IPS-15b (cell line): ENCODE results near the gene EIF2A.
"Not testable (repeated sequence)": the region's sequence is repeated elsewhere in the genome, so short reads cannot be mapped to it uniquely, and the experiment has no call there.

Experiments
- H3K27me3 ChIP-seq: one replicate; pipeline ENCODE4 v1.6.1; 2013; ENCODE audit warnings: low read length; ENCODE audit not compliant: control insufficient read depth, insufficient read depth
- H3K36me3 ChIP-seq: one replicate; pipeline ENCODE4 v1.6.1; 2013; ENCODE audit warnings: low read length; ENCODE audit not compliant: control insufficient read depth, insufficient read depth
- H3K4me1 ChIP-seq: one replicate; pipeline ENCODE4 v1.6.1; 2013; ENCODE audit warnings: mild to moderate bottlenecking, low read length; ENCODE audit not compliant: control insufficient read depth, insufficient read depth
- H3K4me3 ChIP-seq: one replicate; pipeline ENCODE4 v1.5.1; 2013; ENCODE audit warnings: low read depth, low read length
- H3K9ac ChIP-seq: one replicate; pipeline ENCODE4 v1.6.1; 2013; ENCODE audit warnings: low read depth, mild to moderate bottlenecking, low read length
- H3K9me3 ChIP-seq: one replicate; pipeline ENCODE4 v1.6.1; 2013; ENCODE audit warnings: mild to moderate bottlenecking, low read length; ENCODE audit not compliant: control insufficient read depth, insufficient read depth

EIF2A gene

DNA sequence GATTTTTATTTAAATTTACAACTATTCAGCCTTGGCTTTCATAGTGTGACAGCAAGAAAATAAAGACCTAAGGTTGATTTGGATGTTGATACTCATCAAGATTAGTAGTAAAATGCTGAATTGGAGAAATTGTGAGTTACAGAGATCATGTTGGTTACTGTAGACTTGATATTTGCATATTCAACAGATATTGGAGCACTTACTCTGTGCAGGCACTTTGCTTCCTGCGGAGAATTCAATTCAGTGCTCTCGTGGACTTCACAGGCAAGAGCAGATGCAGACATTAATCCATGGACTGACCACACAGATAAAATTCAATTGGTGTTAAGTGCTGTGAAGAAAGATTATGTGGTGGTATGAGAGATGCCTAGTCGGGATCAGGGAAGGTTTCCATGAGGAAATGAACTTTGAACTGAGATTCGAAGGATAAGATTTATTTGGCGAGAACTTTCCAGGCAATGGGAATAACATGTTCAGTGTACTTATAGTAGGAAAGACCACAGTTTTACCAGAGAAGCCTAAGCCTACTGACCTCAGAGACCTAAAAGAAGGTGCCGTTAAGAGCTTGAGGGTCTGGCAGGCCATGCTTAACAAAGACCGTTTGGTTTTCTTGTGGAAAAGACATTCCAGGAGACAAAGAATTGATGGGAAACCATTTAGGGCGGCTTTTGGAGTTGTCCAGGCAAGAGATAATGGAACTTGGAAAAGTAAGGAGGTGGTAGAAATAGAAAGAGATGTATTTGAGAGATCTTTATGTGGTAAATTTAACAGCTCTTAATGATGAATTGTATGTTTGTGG, 60.9 kb downstream of the EIF2A start:
- H3K36me3 ChIP-seq = peaks cover 4% of the 10 kb centered on the region
- H3K27me3 ChIP-seq = no peaks in the 10 kb centered on the region
- peaks cover 19% of the 10 kb centered on the region for H3K4me1 ChIP-seq
- H3K4me3 ChIP-seq = no peak overlapping the region
- H3K9ac ChIP-seq = no peak overlapping the region
- H3K9me3 ChIP-seq = no peaks in the 10 kb centered on the region

- Histone ChIP-seq H3K4me3 (no peak overlapping the region), H3K9ac (no peak overlapping the region), H3K27me3 (no peaks in the 10 kb centered on the region), H3K4me1 (peaks cover 19% of the 10 kb centered on the region), H3K9me3 (no peaks in the 10 kb centered on the region), H3K36me3 (peaks cover 6% of the 10 kb centered on the region)
Measured at GRCh38 chr3:150609988-150610387, 63.4 kb downstream of the EIF2A start.

DNA sequence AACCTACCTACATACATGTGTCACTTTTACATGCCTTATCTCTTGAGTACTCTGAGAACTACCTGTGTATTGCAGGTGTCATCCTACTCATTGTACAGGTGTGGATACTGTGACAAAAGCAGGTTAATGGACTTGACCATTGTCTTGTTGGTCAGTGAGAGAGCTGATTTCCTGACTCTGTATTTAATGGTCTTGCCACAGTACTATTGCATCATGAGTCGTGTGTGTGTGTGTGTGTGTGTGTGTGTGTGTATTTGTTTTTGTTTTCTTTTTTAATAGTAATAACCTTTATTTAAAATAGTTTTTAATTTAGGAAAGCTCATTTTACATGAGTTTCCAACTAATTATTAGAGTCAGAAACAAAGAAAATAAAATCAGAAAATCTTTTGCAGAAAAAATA, 64.2 kb downstream of the EIF2A start:
- Histone ChIP-seq H3K9ac (no peak overlapping the region), H3K27me3 (no peaks in the 10 kb centered on the region), H3K4me1 (peaks cover 16% of the 10 kb centered on the region), H3K4me3 (no peak overlapping the region), H3K9me3 (no peaks in the 10 kb centered on the region), H3K36me3 (peaks cover 6% of the 10 kb centered on the region)

GRCh38 chr3:150611666-150612065, 65.1 kb downstream of the EIF2A start:
- H3K9me3 ChIP-seq = no peaks in the 10 kb centered on the region
- H3K9ac ChIP-seq = no peak overlapping the region
- no peaks in the 10 kb centered on the region for H3K27me3 ChIP-seq
- H3K4me3 ChIP-seq = no peak overlapping the region
- peaks cover 6% of the 10 kb centered on the region for H3K36me3 ChIP-seq
- H3K4me1 ChIP-seq = peaks cover 12% of the 10 kb centered on the region

- peaks cover 6% of the 10 kb centered on the region for H3K36me3 ChIP-seq
- H3K9me3 ChIP-seq = no peaks in the 10 kb centered on the region
- H3K27me3 ChIP-seq = no peaks in the 10 kb centered on the region
- peaks cover 7% of the 10 kb centered on the region for H3K4me1 ChIP-seq
- no peak overlapping the region for H3K9ac ChIP-seq
- H3K4me3 ChIP-seq = no peak overlapping the region
Measured at GRCh38 chr3:150612494-150612893, 65.9 kb downstream of the EIF2A start.

DNA sequence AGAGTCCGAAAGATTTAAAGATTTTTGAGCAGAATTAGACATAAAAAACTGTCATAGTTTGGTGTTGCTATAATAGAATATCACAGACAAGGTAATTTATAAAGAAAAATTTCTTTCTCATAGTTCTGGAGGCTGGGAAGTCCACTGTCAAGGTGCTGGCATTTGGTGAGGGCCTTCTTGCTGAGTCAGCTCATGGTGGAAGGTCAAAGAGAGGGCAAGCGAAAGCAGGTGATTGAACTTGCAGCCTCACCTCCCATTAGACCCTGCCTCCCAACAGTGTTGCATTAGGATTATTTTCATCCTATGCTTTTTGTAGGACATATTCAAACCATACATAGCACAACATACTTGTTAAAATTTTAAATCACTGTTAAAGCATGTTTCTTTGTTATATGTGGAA, 66.4 kb downstream of the EIF2A start:
- Histone ChIP-seq H3K4me1 (peaks cover 2% of the 10 kb centered on the region), H3K4me3 (no peak overlapping the region), H3K9me3 (no peaks in the 10 kb centered on the region), H3K36me3 (peaks cover 6% of the 10 kb centered on the region), H3K27me3 (no peaks in the 10 kb centered on the region), H3K9ac (no peak overlapping the region)

DNA sequence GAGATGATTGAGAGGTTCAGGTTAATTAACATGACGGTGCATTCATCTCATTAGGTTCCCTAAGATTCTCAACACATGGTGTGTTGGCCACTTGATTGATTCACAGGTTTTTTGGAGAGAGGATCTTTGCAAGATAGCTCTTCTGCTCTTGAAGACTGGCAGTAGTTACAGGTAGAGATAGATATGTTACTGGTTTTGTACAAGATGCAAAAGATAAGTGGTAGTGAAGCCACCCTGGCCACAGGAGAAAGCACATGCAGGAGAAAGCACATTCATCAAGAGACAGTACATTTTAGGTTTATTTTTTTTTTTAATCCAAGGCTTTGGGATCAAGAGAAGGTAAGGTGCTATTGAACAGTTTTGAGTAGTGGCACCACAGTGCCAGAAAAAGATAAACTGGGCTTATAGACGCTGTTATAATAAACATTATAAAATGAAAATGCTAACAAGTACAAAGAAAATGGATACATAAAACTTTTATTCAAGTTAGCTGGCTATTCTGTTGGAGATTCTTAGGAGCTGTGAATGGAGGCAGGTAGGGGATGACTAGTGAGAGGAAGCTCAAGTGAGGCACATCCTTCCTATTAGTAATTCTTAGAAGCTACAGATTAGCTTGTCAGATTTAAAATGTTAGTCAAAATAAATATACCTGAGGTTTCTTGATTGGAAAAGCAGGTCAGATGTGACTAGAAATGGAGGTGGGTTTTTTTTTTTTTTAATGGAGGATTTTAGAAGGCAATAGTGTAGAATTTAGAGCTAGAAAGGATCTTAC, 67.3 kb downstream of the EIF2A start:
- H3K4me1 ChIP-seq = peaks cover 2% of the 10 kb centered on the region
- H3K4me3 ChIP-seq = no peak overlapping the region
- no peaks in the 10 kb centered on the region for H3K27me3 ChIP-seq
- peaks cover 6% of the 10 kb centered on the region for H3K36me3 ChIP-seq
- H3K9ac ChIP-seq = no peak overlapping the region
- no peaks in the 10 kb centered on the region for H3K9me3 ChIP-seq

DNA sequence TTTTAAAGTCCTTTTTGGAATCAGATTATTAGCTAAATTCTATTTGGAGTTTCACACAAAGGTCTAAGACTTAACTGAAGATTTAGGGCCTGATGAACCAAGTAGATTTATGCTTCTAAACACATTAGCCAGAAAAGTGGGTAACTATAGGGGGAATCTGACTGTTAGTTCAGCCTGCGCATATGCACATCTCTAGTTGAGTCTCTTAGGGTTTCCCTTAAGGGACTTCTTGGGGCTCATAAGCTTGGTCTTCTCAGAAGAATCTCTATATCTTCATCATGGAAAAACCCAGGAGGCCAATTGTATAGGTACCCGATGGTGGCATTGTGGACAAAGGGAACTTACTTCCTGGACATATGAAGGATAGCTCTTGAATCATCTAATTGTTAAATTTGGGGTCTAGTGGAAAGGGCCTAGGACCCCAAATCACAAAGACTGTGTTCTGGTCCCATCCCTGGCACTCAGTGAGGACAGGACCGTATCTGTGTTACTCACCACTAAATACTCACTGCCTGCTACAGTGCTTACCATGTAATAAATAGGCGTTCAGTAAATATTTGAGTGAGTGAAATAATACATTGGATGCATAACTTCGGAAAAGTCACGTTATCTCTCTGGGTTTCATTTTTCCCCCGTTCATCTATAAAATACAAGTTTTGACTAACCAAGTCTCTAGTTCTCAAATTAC, 73.6 kb downstream of the EIF2A start:
- H3K9ac ChIP-seq = no peak overlapping the region
- H3K36me3 ChIP-seq = no peaks in the 10 kb centered on the region
- H3K27me3 ChIP-seq = no peaks in the 10 kb centered on the region
- H3K4me1 ChIP-seq = peaks cover 2% of the 10 kb centered on the region
- no peaks in the 10 kb centered on the region for H3K9me3 ChIP-seq
- no peak overlapping the region for H3K4me3 ChIP-seq

DNA sequence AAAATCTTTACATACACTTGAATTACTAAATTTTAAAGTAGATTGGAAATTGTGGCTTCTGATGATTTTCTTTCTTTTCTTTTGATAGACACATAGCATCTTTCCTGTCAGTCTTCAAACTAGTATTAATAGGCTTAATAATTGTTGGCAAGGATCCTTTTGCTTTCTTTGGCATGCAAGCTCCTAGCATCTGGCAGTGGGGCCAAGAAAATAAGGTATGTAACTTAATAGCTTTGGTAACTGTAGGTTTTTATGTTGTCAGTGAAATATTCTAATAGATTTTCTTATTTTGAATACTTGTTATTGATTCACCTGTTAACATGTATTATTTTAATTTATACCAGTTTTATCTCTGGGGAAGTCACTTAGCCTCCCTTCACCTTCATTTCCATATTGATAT, 76.4 kb downstream of the EIF2A start:
- not testable (repeated sequence) for H3K9me3 ChIP-seq, H3K4me3 ChIP-seq, H3K36me3 ChIP-seq

DNA sequence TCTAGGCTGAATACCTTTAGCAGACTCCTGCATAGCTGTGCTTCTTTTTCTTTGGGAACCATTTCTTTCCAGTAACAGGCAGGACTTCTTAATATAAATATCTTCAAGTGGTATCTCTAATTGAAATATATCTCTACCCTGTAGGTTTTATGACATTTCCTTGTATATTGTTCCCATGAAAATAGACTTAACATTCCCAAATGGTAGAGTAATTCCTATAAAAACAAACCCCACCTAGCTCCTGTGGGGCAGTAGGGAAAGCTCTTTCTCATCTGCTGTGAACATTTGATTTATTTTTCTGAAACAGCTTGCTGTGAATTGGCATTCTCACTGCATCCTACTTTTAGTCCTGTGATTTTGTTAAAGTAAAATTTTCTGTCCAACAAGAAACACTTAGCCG, 77.4 kb downstream of the EIF2A start:
- Histone ChIP-seq H3K4me1 (peaks cover 2% of the 10 kb centered on the region), H3K36me3 (no peaks in the 10 kb centered on the region), H3K27me3 (no peaks in the 10 kb centered on the region), H3K9me3 (no peaks in the 10 kb centered on the region), H3K9ac (no peak overlapping the region), H3K4me3 (no peak overlapping the region)

More for the DNA sequence above, 76.4 kb downstream of the EIF2A start:
- not testable (repeated sequence) for H3K4me1 ChIP-seq, H3K9ac ChIP-seq, H3K27me3 ChIP-seq

DNA sequence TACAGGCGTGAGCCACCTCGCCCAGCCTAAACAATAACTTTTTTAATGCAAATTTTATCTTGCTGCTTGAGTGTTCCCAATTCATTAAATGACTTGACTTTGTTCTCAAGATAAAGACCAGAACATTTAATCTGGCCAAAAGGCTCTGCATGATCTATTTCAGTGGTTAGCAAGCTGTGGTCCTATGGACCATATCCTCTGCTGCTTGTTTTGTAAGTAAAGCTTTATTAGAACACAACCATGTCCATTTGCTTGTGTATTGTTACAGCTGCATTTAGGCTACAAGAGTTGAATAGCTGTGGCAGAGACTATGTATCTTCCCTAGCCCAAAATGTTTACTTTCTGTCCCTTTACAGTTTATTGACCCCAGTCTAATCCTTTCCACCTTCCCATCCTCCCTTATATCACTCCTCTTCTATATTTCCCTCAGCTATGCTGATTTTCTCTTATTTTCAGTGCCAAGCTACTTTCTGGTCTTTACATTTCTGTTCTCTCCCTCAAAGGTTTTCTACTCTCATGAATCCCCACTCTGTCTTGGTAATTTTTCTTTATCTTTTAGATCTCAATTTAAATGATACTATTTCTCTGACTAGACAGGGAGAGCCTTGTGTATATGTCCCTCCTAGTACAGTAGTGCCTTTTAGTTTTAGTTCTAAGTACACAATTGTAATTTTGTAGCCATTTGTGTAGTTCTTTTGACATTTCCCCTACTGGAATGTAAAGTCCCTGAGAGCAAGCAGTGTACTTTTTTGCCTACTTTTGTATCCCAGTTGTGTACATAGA, 79.8 kb downstream of the EIF2A start:
- H3K36me3 ChIP-seq = no peaks in the 10 kb centered on the region
- H3K9ac ChIP-seq = no peak overlapping the region
- H3K27me3 ChIP-seq = no peaks in the 10 kb centered on the region
- H3K4me3 ChIP-seq = no peak overlapping the region
- no peaks in the 10 kb centered on the region for H3K9me3 ChIP-seq
- peaks cover 2% of the 10 kb centered on the region for H3K4me1 ChIP-seq
